IPS-20b (cell line): ENCODE results near the gene MLYCD.
A peak's percentile ranks its signal among the peaks of the same experiment; 100 is the strongest.

Experiments used
- H3K27ac ChIP-seq: one replicate; pipeline ENCODE4 v1.5.1; 2013; ENCODE audit warnings: low read length
- H3K27me3 ChIP-seq: 2 replicates; pipeline ENCODE4 v1.6.1; 2013; ENCODE audit warnings: mild to moderate bottlenecking, low read length, inconsistent platforms; ENCODE audit not compliant: insufficient read depth
- H3K36me3 ChIP-seq: 2 replicates; pipeline ENCODE4 v1.6.1; 2013; ENCODE audit warnings: low read depth, mild to moderate bottlenecking, inconsistent platforms, low read length, moderate library complexity; ENCODE audit not compliant: insufficient read depth
- H3K4me1 ChIP-seq: 2 replicates; pipeline ENCODE4 v1.6.1; 2013; ENCODE audit warnings: mild to moderate bottlenecking, control low read depth, inconsistent platforms, low read length, moderate library complexity; ENCODE audit not compliant: insufficient read depth
- H3K4me3 ChIP-seq: 2 replicates; pipeline ENCODE4 v1.5.1; 2013; ENCODE audit warnings: mild to moderate bottlenecking, low read length, inconsistent platforms
- H3K9ac ChIP-seq: 2 replicates; pipeline ENCODE4 v1.6.1; 2013; ENCODE audit warnings: low read depth, mild to moderate bottlenecking, inconsistent platforms, low read length, moderate library complexity
- H3K9me3 ChIP-seq: 2 replicates; pipeline ENCODE4 v1.6.1; 2013; ENCODE audit warnings: mild to moderate bottlenecking, low read depth, low read length, inconsistent platforms; ENCODE audit not compliant: insufficient read depth

Gene MLYCD

GRCh38 chr16:83926726-83927397 lies 27.9 kb downstream of the MLYCD start:
- Histone ChIP-seq H3K36me3 (no peaks in the 10 kb centered on the region), H3K27me3 (0 out of 2 replicates have a peak, but pooled peaks cover 4% of the 10 kb centered on the region), H3K4me3 (peak overlapping the region; percentile 54), H3K27ac (no peak overlapping the region), H3K4me1 (peaks cover 9% of the 10 kb centered on the region; the same call in 1 of the 2 replicates), H3K9ac (peak overlapping the region; percentile 56; the same call in 1 of the 2 replicates), H3K9me3 (no peaks in the 10 kb centered on the region)

- H3K4me1 ChIP-seq = peaks cover 9% of the 10 kb centered on the region; the same call in 1 of the 2 replicates
- no peaks in the 10 kb centered on the region for H3K9me3 ChIP-seq
- 0 out of 2 replicates have a peak, but pooled peaks cover 4% of the 10 kb centered on the region for H3K27me3 ChIP-seq
- H3K27ac ChIP-seq = no peak overlapping the region
- H3K36me3 ChIP-seq = no peaks in the 10 kb centered on the region
- no peak overlapping the region for H3K4me3 ChIP-seq
- H3K9ac ChIP-seq = no peak overlapping the region
Observed at GRCh38 chr16:83928341-83929055, 29.6 kb downstream of the MLYCD start.

- H3K36me3 ChIP-seq = no peaks in the 10 kb centered on the region
- no peak overlapping the region for H3K4me3 ChIP-seq
- H3K4me1 ChIP-seq = peaks cover 9% of the 10 kb centered on the region; the same call in 1 of the 2 replicates
- no peak overlapping the region for H3K9ac ChIP-seq
- H3K27ac ChIP-seq = no peak overlapping the region
- H3K9me3 ChIP-seq = no peaks in the 10 kb centered on the region
- H3K27me3 ChIP-seq = 0 out of 2 replicates have a peak, but pooled peaks cover 4% of the 10 kb centered on the region
Observed at GRCh38 chr16:83929811-83930555, 31.1 kb downstream of the MLYCD start.

GRCh38 chr16:83930730-83931500 lies 32.0 kb downstream of the MLYCD start:
- no peak overlapping the region for H3K4me3 ChIP-seq
- H3K9me3 ChIP-seq = no peaks in the 10 kb centered on the region
- H3K36me3 ChIP-seq = no peaks in the 10 kb centered on the region
- H3K9ac ChIP-seq = no peak overlapping the region
- no peak overlapping the region for H3K27ac ChIP-seq
- H3K4me1 ChIP-seq = peaks cover 9% of the 10 kb centered on the region; the same call in 1 of the 2 replicates
- 0 out of 2 replicates have a peak, but pooled peaks cover 3% of the 10 kb centered on the region for H3K27me3 ChIP-seq

- Histone ChIP-seq H3K27me3 (no peaks in the 10 kb centered on the region), H3K4me3 (no peak overlapping the region), H3K9me3 (no peaks in the 10 kb centered on the region)
Observed at GRCh38 chr16:83931556-83931955, 32.6 kb downstream of the MLYCD start.

GRCh38 chr16:83932304-83932703 lies 33.4 kb downstream of the MLYCD start:
- peaks cover 2% of the 10 kb centered on the region; the same call in 1 of the 2 replicates for H3K4me1 ChIP-seq
- H3K4me3 ChIP-seq = no peak overlapping the region
- no peak overlapping the region for H3K9ac ChIP-seq
- no peak overlapping the region for H3K27ac ChIP-seq
- no peaks in the 10 kb centered on the region for H3K27me3 ChIP-seq
- H3K9me3 ChIP-seq = no peaks in the 10 kb centered on the region
- no peaks in the 10 kb centered on the region for H3K36me3 ChIP-seq

More at GRCh38 chr16:83931556-83931955, 32.6 kb downstream of the MLYCD start:
- H3K36me3 ChIP-seq = no peaks in the 10 kb centered on the region
- H3K9ac ChIP-seq = no peak overlapping the region
- H3K4me1 ChIP-seq = peaks cover 5% of the 10 kb centered on the region; the same call in 1 of the 2 replicates
- H3K27ac ChIP-seq = no peak overlapping the region

GRCh38 chr16:83932955-83933673 lies 34.2 kb downstream of the MLYCD start:
- Histone ChIP-seq H3K4me1 (no peaks in the 10 kb centered on the region), H3K9me3 (no peaks in the 10 kb centered on the region), H3K4me3 (no peak overlapping the region), H3K36me3 (no peaks in the 10 kb centered on the region), H3K27me3 (no peaks in the 10 kb centered on the region), H3K27ac (no peak overlapping the region), H3K9ac (no peak overlapping the region)

- Histone ChIP-seq H3K27ac (no peak overlapping the region), H3K4me3 (no peak overlapping the region), H3K9ac (no peak overlapping the region)
Observed at GRCh38 chr16:83933885-83934683, 35.2 kb downstream of the MLYCD start.

GRCh38 chr16:83934684-83934977 lies 35.7 kb downstream of the MLYCD start:
- Histone ChIP-seq H3K36me3 (no peaks in the 10 kb centered on the region), H3K4me3 (no peak overlapping the region), H3K9ac (no peak overlapping the region), H3K9me3 (no peaks in the 10 kb centered on the region), H3K4me1 (no peaks in the 10 kb centered on the region), H3K27me3 (no peaks in the 10 kb centered on the region), H3K27ac (no peak overlapping the region)

More at GRCh38 chr16:83933885-83934683, 35.2 kb downstream of the MLYCD start:
- no peaks in the 10 kb centered on the region for H3K27me3 ChIP-seq
- no peaks in the 10 kb centered on the region for H3K36me3 ChIP-seq
- H3K4me1 ChIP-seq = no peaks in the 10 kb centered on the region
- no peaks in the 10 kb centered on the region for H3K9me3 ChIP-seq
